ELF-1 (cell line): ENCODE data around the gene MACO1.
"Not testable (repeated sequence)": the region's sequence is repeated elsewhere in the genome, so short reads cannot be mapped to it uniquely, and the experiment has no call there.

ENCODE experiments used
- DNase-seq: peaks from one replicate; pipeline ENCODE4 v3.0.0-alpha.2; 2016; ENCODE audit warnings: low read depth, low spot score

Gene MACO1

DNA sequence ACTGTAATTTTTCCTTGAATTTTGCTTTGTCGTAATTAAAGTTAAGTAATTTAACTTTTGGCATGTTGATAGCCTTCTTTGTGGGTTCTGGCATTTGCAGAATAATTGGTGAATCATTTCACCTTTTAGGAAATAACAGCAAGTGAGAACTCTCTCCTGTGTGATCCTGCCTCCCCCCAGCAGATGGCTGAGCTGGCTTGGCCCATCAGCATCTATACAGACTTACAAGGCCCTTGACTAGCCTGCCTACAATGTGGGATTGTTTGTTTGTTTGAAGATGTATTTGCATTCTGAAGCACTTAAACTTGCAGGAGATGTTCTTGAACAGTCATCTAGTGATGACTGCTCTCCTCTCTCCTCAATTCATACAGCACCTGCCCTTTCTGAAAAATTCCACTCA is 55.9 kb downstream of the MACO1 start:
- DNase-seq = no peak

DNA sequence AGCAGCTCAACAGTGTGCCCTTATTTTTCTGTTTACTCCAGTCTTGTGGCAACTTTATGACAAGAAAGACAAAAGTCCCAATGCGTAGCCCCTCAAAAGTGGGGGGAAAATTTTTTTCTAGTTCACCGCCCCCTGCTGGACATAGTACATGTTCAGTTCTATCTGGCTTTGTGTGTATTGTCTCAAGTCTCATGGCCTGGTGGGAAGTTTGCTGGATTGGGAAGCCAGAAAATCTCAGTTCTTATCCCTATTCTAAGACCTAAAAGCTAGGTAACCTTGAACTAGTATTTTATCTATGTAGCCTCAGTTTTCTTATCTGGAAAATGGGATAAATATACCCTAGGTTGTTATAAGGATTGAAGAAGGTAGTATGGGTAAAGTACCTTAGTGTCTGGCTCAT is 56.9 kb downstream of the MACO1 start:
- no peak for DNase-seq

DNA sequence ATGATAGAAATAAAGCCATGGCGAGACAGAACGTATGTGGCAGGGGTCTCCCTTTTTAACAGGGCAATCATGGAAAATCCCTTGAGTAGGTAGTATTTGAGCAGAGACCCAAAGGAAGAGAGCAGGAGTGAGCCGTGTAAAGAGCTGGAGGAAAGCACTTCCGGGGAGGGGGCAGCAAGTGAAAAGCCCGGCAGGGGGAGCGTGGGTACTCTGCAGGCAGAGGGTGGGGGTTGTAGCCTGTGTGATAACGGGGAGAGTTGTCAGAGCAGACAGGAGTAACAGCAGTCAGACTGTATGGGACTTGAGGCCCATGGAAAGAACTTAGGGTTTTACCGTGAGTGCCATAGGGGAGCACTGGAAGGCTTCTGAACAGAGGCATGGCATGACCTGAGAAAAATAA is 61.6 kb downstream of the MACO1 start:
- DNase-seq = no peak

DNA sequence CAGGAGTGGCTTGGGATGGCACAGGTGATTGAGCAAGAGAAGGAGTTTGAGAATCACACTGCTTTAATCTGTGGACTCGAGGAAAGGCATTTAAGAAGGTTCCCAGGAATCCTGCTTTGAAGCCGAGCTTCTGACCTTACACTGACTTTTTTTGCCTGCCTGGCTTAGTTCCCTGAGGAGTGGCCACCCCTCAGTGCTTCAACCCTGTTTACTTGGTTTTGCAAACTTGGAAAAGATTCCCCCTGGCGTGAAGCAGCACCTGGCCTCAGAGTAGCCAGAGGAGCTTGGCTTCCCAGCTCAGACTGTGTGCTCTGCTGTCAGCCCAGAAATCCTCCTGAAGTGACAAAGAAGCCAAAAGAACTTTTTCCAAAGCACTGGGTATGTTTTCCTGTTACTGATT is 64.3 kb downstream of the MACO1 start:
- DNase-seq = no peak

DNA sequence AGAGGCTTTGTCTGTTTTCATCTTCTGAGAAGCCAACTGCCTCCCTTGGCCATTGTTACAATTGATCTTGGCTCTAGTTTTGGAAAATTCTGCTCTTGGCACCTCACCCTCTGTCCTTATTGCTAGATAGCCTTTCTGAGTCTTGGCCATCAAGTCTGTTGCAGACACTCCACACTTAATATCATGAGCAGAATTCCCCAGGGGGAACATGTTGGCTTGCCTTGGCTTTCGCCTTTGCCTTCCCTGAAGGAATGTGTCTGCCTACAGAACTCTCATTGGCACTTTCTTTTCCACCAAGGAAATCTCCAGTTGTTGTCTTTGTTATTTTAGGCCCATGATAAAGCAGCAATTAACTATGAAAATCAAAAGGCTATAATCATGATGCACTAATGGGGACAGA is 70.0 kb downstream of the MACO1 start:
- DNase-seq = no peak

DNA sequence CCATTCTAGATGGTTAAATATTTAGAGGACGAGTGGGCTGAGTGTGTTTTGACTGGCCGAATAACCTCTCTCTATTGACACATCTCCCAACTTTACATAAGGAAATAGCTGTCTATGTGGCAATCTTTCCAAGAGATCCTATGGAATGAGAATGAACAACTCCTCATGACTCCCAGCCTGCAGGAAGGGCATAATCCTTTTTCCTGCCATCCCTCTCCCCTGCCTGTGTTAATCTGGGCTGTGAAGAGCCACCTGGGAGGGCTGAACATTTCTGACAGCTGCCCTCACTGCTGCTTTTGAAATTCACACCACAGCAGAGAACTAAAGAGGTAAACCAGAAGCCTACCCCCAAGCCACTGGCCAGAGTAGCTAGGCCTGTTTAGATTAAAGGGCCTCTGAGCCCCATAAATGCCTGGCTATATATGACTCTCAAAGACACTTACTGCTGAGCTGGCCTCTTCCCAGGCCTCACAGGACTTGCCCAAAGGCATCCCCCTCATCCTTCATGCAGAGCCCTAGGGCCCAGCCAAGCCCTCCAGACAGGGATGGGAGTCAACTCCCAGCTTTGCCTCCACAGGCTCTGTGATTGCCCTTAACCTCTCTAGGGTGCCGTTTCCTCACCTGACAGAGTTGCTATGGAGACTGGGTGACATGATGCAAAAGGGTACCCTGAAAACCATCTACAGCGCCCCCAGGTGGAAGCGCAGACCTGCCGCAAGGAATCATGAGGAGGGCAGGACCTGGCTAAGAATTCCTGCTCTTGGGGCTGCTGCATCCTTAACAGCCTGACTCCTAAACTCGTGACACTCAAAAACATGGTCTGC is 70.8 kb downstream of the MACO1 start:
- peak; percentile 69 for DNase-seq

DNA sequence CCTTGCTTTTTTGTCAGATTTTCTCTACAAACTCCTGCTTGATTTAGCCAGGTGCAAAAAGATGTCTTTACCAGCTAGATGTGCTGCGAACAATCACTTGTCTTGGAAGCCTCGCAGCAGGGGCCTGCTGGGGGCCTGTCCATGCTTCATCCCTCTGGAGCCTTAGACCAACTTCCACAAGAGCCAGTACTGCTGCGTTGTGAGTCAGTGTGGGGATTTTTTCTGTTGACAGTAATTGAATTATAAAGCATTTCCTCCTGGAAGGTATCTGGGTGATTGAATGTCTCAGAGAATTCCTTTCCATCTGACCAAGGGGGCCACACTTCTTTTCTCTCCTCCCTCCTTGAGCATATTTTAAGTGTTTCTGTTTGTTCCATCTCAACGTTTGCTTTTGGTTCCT is 72.3 kb downstream of the MACO1 start:
- DNase-seq = no peak

DNA sequence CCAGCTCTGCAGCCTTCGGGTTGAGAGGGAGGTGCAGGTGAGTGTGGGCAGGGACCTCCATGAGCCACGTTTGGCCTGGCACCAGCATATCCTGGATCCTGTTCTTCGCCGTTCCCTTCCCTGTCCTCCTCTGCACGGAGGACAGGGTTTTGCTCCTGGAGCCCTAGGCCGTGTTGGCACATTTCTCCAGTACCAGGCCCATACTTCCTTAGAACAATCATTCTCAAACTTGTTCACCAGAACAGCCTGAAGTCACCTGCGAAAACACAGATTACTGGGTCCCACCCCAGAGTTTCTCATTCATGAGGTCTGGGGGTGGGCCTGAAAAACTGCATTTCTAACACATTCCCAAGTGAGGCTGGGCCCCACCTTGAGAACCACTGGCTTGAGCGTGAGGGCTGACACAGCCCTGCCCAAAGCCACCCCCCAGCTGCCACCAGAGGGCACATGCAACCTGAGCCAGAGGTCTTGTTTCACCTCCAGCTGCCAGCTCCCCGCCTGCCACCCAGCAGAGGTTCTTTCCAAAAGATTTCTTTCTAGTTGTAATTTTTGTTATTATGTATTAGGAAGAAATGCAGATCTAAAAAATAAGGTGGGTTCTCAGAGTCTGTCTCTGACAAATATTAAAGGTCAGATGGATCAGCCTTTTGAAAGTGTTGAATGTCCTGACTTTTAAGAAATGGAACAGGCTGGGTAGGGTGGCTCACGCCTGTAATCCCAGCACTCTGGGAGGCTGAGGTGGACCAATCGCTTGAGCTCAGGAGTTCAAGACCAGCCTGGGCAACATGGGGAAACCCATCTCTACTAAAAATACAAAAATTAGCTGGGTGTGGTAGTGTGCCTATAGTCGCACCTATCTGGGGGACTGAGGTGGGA is 73.1 kb downstream of the MACO1 start:
- DNase-seq = peak; percentile 87

DNA sequence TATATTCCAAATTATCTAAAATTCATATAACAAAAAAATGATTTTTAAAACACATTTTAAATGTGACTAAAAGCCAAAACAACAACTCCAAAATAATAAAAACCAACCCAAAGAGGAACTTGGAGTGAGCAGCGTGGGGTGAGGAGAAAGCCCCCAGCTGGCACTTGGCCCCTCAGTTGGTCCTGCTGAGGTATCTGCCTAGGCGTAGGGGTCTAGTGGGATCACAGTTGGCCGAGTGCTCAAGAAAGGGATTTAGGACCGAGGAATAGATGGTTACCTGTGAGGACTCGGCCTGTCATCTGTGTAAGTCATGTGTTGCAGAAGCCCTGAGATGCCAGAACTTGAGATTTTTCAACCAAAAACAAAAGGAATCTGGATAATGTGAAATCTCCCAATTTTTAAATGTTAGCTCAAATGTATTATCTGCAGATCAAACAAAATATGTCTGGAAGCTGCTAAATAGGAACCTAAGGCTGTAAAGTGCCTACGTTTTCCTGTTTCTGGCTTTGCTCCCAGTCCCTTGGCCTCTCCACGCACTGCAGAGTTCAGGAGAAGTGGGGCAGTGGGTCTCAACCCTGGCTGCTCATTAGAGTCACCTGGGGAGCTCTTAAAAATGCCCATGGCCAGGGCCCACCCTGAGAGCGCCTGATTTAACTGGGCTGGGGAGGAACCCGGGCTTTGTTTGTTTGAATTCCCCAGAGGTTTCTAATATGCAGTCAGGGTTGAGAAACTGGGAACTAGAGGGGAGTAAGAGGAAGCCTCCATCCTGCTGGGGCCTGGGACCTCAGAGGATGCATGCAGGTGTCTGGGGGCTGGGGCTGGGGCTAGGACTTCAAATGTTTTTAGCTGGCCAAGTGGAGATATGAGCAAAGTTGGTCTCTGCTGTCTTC is 74.3 kb downstream of the MACO1 start:
- peak; percentile 37 for DNase-seq

DNA sequence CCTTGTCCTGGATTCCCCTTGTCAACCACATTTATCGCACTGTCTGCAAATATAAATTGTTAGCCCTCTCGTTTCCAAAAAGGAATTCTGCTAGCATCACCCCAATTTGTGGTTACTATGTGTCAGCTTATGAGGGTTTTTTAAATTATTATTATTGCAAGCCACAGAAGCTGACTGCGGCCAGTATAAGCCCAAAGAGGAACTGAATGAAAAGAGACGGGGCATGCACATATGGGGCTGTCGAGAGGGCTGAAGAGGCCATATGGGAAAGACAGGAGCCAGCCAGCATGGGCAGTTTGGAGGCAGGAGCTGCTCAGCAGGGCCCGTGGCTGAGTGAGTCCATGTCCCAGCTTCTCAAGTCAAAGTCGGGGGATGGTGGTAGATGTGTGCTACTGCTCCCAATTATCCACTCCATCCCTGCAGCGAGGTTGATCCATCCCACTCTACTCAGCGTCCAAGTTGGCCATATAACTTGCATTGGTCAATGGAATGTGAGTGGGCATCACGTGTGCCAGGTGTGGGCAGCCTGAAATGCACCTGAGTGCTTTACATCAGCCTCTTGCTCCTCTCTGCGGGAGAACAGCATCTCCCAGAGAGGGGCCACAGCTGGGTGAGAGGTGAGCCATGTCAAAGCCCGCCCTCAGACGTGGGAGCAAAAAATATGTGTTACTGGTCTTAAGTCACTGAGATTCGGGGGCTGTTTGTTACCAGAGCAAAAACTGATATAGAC is 75.1 kb downstream of the MACO1 start:
- DNase-seq = no peak

DNA sequence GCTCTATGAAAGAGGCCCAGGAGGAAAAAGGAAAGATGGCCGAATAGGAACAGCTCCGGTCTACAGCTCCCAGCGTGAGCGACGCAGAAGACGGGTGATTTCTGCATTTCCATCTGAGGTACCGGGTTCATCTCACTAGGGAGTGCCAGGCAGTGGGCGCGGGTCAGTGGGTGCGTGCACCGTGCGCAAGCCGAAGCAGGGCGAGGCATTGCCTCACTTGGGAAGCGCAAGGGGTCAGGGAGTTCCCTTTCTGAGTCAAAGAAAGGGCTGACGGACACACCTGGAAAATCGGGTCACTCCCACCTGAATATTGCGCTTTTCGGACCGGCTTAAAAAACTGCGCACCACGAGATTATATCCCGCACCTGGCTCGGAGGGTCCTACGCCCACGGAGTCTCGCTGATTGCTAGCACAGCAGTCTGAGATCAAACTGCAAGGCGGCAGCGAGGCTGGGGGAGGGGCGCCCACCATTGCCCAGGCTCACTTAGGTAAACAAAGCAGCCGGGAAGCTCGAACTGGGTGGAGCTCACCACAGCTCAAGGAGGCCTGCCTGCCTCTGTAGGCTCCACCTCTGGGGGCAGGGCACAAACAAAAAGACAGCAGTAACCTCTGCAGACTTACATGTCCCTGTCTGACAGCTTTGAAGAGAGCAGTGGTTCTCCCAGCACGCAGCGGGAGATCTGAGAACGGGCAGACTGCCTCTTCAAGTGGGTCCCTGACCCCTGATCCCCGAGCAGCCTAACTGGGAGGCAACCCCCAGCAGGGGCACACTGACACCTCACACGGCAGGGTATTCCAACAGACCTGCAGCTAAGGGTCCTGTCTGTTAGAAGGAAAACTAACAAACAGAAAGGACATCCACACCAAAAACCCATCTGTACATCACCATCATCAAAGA is 76.1 kb downstream of the MACO1 start:
- DNase-seq = not testable (repeated sequence)

DNA sequence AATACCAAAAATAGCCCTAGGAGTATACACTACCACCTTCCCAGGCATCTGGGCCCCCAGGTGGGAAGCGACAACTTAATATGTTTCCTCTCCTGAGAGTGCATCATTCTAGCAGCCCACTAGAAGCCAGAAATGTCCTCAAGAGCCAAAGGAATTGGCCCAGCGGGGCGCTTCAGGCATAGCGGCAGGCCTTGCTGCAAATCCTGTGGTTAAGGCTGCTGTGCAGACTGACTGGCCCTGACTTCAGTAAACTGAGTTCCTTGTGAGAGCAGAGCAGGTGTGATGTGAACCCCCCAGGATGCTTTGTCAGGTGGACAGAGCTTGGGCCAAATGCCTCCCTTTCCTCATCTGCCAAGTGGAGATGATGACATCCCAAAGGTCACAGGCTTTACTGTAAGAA is 83.0 kb downstream of the MACO1 start:
- DNase-seq = no peak

DNA sequence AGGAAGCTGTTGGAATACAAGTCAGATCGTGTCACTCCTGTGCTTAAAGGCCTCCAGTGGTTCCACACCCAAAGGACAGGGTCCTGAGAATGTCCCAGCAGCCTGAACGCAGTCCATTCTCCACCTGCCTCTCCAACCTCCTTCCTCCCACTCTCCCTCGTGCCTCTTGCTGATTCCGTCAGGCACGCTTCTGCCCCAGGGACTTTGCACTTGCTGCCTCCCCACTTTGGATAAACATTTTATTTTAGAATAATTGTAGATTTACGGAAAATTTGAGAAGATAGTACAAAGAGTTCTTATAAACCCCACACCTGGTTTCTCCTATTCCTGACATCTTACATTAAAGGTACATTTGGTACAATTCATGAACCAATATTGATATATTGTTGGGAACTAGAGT is 84.3 kb downstream of the MACO1 start:
- no peak for DNase-seq

DNA sequence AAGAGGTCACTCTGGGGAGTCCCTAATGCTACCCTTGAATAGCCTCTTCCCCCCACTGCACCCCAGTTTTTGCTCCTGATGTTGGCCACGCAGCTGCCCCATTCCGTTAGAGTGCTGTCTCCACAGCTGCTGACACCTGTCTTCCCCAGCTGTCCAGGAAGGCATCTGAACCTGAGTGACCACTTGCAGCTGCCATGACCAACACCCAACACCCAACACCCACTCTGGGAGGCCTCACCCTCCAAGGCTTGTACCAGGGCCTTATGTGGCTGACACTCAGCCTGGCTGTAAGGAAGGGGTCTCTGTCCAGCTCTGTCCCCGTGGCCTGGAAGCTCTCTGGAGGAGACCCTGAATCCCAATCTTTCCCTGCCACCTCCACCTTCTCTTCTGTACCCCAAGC is 86.0 kb downstream of the MACO1 start:
- DNase-seq = no peak

DNA sequence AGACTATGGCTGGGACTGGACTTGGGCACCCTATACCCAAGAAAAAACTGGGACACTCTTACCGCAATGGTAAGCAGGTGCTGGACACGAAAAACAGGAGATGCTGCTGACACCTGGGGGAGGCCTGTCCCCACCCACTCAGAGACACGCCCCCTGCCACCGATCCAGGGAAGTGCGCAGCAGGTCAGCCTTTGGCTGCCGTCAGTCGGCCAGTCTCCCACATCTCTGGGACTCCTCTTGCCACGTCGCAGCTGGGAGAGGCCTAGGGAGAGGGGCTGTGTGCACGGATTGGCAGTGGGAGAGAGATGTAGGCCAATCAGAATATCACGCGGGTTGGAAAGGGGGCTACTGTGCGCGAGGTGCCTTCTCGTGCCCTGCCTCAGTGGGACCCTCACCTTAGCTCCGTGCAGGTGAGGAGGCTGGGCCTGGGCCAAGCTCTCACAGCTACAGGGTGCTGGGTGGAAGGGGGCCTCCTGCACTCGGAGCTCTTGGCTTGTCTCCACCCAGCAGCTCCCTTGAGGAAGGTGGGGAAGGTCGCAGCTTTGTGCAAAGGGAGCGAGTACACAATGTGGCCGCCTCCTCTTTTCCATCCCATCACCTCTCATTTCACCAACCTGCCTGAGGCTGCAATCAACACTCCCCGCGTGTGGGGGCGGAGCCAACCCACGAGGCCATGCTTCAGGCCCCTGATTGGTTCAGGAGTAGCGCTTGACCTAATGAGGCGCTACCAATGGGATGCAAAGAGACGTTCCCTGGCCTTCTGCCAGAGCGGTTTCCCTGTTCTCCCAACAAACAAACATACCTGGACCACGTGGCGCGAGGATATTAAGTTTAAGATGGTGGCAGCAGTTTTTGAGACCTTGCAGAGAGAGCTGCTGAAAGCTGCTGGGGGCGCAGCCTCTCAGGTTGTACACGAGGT is 87.0 kb downstream of the MACO1 start:
- DNase-seq = peak; percentile 80

DNA sequence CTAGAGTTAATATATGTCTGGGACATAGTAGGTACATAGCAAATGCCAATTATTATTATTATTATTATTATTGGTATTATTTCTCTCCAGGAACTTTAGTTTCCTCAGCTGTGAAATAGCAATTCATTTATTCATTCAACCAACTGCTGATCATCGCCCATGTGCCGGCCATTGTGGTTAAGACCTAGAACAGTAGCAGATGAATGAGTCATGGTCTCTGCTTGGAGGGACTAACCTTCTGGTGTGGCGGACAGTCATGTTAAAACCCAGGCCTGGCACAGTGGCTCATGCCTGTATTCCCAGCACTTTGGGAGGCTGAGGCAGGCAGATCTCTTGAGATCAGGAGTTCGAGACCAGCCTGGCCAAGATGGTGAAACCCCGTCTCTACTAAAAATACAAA is 88.9 kb downstream of the MACO1 start:
- no peak for DNase-seq

DNA sequence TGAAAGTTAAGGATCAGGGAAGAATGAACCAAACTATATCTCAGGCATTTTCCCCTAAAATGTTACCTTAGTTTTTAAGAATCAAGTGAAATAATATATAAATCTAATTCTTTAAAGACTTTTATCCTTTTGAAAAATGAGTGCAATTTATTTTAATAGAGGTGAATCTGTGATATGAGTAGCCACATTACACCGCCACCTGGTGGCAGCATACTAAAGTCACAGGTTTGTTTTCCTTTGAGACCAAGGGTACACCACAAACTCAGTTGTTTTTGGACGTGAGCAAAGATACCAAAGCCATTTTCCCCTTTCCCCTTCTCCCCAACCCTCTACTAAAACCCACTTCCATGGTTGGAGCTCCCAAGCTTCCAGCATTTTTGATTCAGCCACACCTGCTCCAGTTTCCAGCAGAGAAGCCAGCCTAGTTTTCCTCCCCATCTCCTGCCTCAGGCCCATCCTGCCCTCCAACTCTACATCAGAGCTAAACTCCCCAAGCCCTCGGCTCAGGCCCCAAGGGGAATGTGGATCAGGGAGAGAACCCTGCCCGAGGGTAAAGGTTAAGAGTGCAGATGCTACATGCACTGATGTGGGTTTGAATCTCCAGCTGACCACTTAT is 89.9 kb downstream of the MACO1 start:
- no peak for DNase-seq

DNA sequence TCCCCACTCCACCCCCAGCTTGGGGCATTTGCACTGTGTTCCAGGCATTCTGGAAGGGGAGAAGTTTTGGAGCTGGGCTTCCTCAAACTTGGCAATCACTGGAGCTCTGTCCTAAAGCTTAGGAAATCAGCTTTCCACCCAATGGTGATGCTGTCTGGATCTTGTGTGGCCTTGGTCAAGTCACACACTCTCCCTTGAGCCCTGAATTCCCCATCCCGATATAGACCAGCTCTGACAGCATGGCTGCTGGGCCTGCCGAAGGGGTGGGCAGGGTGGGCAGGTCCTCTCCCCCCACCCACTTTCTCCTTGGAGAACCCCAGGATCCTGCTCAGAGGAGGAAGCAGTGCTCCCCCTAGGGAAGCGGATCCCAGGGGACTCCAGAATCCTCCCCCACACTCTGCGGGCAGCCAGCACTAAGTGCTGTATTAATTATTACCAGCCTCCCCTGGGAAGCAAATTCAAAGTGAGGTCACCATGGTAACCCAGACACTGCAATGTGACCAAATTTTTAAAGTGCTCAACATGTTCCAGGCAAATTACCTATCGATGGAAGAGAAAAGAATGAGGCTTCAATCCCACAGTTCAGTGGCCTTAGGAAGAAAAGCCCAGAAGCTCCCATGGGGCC is 91.4 kb downstream of the MACO1 start:
- no peak for DNase-seq
